D721Med (cell line): ENCODE results near the gene NAA25.
"Not testable (repeated sequence)": the region's sequence is repeated elsewhere in the genome, so short reads cannot be mapped to it uniquely, and the experiment has no call there.

Experiments
- DNase-seq: peaks from one replicate; pipeline ENCODE4 v3.0.0; 2011; ENCODE audit warnings: low spot score; ENCODE audit not compliant: insufficient read length
- FAIRE-seq: peaks from 2 replicates; lab custom pipeline; 2011; peaks lifted over from hg19 to GRCh38; lab: Jason Lieb, UNC
- CTCF ChIP-seq: IDR thresholded peaks from 2 replicates; pipeline ENCODE4 v1.5.1; 2012; ENCODE audit warnings: mild to moderate bottlenecking, control low read depth; ENCODE audit not compliant: insufficient read depth; ENCODE audit errors: missing control alignments

Gene NAA25

GRCh38 chr12:112105891-112106290 is 2.7 kb downstream of the NAA25 start:
- no peak for TF ChIP-seq CTCF
- DNase-seq (peak; percentile 49), FAIRE-seq (peak; percentile 86)

GRCh38 chr12:112103758-112104503 is 4.7 kb downstream of the NAA25 start:
- DNase-seq (no peak), FAIRE-seq (no peak)
- no peak for TF ChIP-seq CTCF

GRCh38 chr12:112102746-112103145 is 5.8 kb downstream of the NAA25 start:
- FAIRE-seq, DNase-seq: not testable (repeated sequence)

- no peak for DNase-seq
- TF ChIP-seq CTCF: no peak
- FAIRE-seq: no peak
These were observed 6.5 kb downstream of the NAA25 start for GRCh38 chr12:112102127-112102526.

GRCh38 chr12:112100500-112100899 is 8.1 kb downstream of the NAA25 start:
- not testable (repeated sequence) for FAIRE-seq, DNase-seq

GRCh38 chr12:112097641-112098040 is 10.9 kb downstream of the NAA25 start:
- TF ChIP-seq CTCF: no peak
- DNase-seq: no peak
- FAIRE-seq: no peak

GRCh38 chr12:112096667-112097066 is 11.9 kb downstream of the NAA25 start:
- FAIRE-seq: no peak
- no peak for TF ChIP-seq CTCF
- DNase-seq: no peak

GRCh38 chr12:112096070-112096469 is 12.5 kb downstream of the NAA25 start:
- DNase-seq: no peak
- FAIRE-seq: no peak

More at GRCh38 chr12:112096070-112096469, 12.5 kb downstream of the NAA25 start:
- TF ChIP-seq CTCF: no peak
